ENCODE measurements around the gene SLIRP.
"Not testable (repeated sequence)": the region's sequence is repeated elsewhere in the genome, so short reads cannot be mapped to it uniquely, and the experiment has no call there.

The SLIRP gene

GRCh38 chr14:77707724-77708408 lies at the start of gene SLIRP, which contains the start of gene ALKBH1:
TSS of gene SLIRP (plus strand) at chr14:77708103. CDS start at chr14:77708112, 9 bp downstream.
TSS of gene ALKBH1 (minus strand) at chr14:77708023. CDS start at chr14:77708004, 19 bp downstream.
- DNase-seq (ENCODE audit: low spot score) = peak; percentile 95

- no peak for DNase-seq (ENCODE audit: low spot score)
Observed at GRCh38 chr14:77659831-77660230, 48.1 kb upstream of the SLIRP start.

GRCh38 chr14:77660754-77661153 lies 47.1 kb upstream of the SLIRP start:
- no peak for DNase-seq (ENCODE audit: low spot score)

- DNase-seq (ENCODE audit: low spot score) = not testable (repeated sequence)
Observed at GRCh38 chr14:77661562-77661961, 46.3 kb upstream of the SLIRP start.

- no peak for DNase-seq (ENCODE audit: low spot score)
Observed at GRCh38 chr14:77663293-77663692, 44.6 kb upstream of the SLIRP start.

GRCh38 chr14:77667331-77667730 lies 40.6 kb upstream of the SLIRP start:
- DNase-seq (ENCODE audit: low spot score) = no peak

- DNase-seq (ENCODE audit: low spot score) = no peak
Observed at GRCh38 chr14:77673193-77673592, 34.7 kb upstream of the SLIRP start.

- no peak for DNase-seq (ENCODE audit: low spot score)
Observed at GRCh38 chr14:77674931-77675330, 33.0 kb upstream of the SLIRP start.

- no peak for DNase-seq (ENCODE audit: low spot score)
Observed at GRCh38 chr14:77681196-77682157, 26.4 kb upstream of the SLIRP start.

- peak; percentile 20 for DNase-seq (ENCODE audit: low spot score)
Observed at GRCh38 chr14:77682158-77682553, 25.7 kb upstream of the SLIRP start.

- DNase-seq (ENCODE audit: low spot score) = no peak
Observed at GRCh38 chr14:77691259-77691658, 16.6 kb upstream of the SLIRP start.

GRCh38 chr14:77707355-77707723 lies 564 bp upstream of the SLIRP start:
- DNase-seq (ENCODE audit: low spot score) = peak; percentile 59

GRCh38 chr14:77708749-77709148 lies 846 bp downstream of the SLIRP start:
- no peak for DNase-seq (ENCODE audit: low spot score)

GRCh38 chr14:77709412-77709811 lies 1.5 kb downstream of the SLIRP start:
- no peak for DNase-seq (ENCODE audit: low spot score)

- DNase-seq (ENCODE audit: low spot score) = no peak
Observed at GRCh38 chr14:77710364-77710763, 2.5 kb downstream of the SLIRP start.

- no peak for DNase-seq (ENCODE audit: low spot score)
Observed at GRCh38 chr14:77714926-77715325, 7.0 kb downstream of the SLIRP start.

GRCh38 chr14:77717608-77718305 lies 9.9 kb downstream of the SLIRP start:
- no peak for DNase-seq (ENCODE audit: low spot score)

GRCh38 chr14:77721437-77721836 lies 13.5 kb downstream of the SLIRP start:
- DNase-seq (ENCODE audit: low spot score) = no peak

GRCh38 chr14:77722301-77722700 lies 14.4 kb downstream of the SLIRP start:
- DNase-seq (ENCODE audit: low spot score) = no peak

- DNase-seq (ENCODE audit: low spot score) = peak; percentile 20
Observed at GRCh38 chr14:77730976-77731497, 23.1 kb downstream of the SLIRP start.

GRCh38 chr14:77738559-77739250 lies 30.8 kb downstream of the SLIRP start:
- peak; percentile 7 for DNase-seq (ENCODE audit: low spot score)

- no peak for DNase-seq (ENCODE audit: low spot score)
Observed at GRCh38 chr14:77741438-77741837, 33.5 kb downstream of the SLIRP start.

Measured in AG08395 (cell line).